ENCODE measurements around the gene TPM4.

The TPM4 gene

GRCh38 chr19:16041991-16042386 lies 34.3 kb upstream of the TPM4 start:
- DNase-seq (ENCODE audit: low read depth in 3 of 3) = no peak

- no peak for DNase-seq (ENCODE audit: low read depth in 3 of 3)
Measured at GRCh38 chr19:16042533-16043085, 33.7 kb upstream of the TPM4 start.

GRCh38 chr19:16043156-16043757 lies 33.0 kb upstream of the TPM4 start:
- no peak for DNase-seq (ENCODE audit: low read depth in 3 of 3)

GRCh38 chr19:16044746-16045145 lies 31.5 kb upstream of the TPM4 start:
- DNase-seq (ENCODE audit: low read depth in 3 of 3) = no peak

- no peak for DNase-seq (ENCODE audit: low read depth in 3 of 3)
Measured at GRCh38 chr19:16045171-16045570, 31.1 kb upstream of the TPM4 start.

- DNase-seq (ENCODE audit: low read depth in 3 of 3) = no peak
Measured at GRCh38 chr19:16045893-16046292, 30.4 kb upstream of the TPM4 start.

- DNase-seq (ENCODE audit: low read depth in 3 of 3) = no peak
Measured at GRCh38 chr19:16048583-16048982, 27.7 kb upstream of the TPM4 start.

GRCh38 chr19:16051254-16052025 lies 24.9 kb upstream of the TPM4 start:
- no peak for DNase-seq (ENCODE audit: low read depth in 3 of 3)

GRCh38 chr19:16052353-16052752 lies 23.9 kb upstream of the TPM4 start:
- no peak for DNase-seq (ENCODE audit: low read depth in 3 of 3)

GRCh38 chr19:16057062-16057461 lies 19.2 kb upstream of the TPM4 start:
- DNase-seq (ENCODE audit: low read depth in 3 of 3) = no peak

- DNase-seq (ENCODE audit: low read depth in 3 of 3) = no peak
Measured at GRCh38 chr19:16060294-16060693, 16.0 kb upstream of the TPM4 start.

GRCh38 chr19:16061943-16062342 lies 14.4 kb upstream of the TPM4 start:
- DNase-seq (ENCODE audit: low read depth in 3 of 3) = no peak

- peak in 1 of 3 experiments; percentile 44 for DNase-seq (ENCODE audit: low read depth in 3 of 3)
Measured at GRCh38 chr19:16062789-16063188, 13.5 kb upstream of the TPM4 start.

GRCh38 chr19:16064209-16064889 lies 11.9 kb upstream of the TPM4 start:
- no peak for DNase-seq (ENCODE audit: low read depth in 3 of 3)

- no peak for DNase-seq (ENCODE audit: low read depth in 3 of 3)
Measured at GRCh38 chr19:16066611-16067104, 9.6 kb upstream of the TPM4 start.

GRCh38 chr19:16067205-16067938 lies 8.9 kb upstream of the TPM4 start:
- DNase-seq (ENCODE audit: low read depth in 3 of 3) = no peak

- DNase-seq (ENCODE audit: low read depth in 3 of 3) = no peak
Measured at GRCh38 chr19:16068696-16069259, 7.5 kb upstream of the TPM4 start.

GRCh38 chr19:16069813-16070365 lies 6.4 kb upstream of the TPM4 start:
- no peak for DNase-seq (ENCODE audit: low read depth in 3 of 3)

GRCh38 chr19:16070366-16070990 lies 5.8 kb upstream of the TPM4 start:
- DNase-seq (ENCODE audit: low read depth in 3 of 3) = peak; percentile 48 to 80 (median 67)

GRCh38 chr19:16071072-16071691 lies 5.1 kb upstream of the TPM4 start:
- DNase-seq (ENCODE audit: low read depth in 3 of 3) = no peak
